Mesenteric fat pad (tissue), 1 donor: Measurements from ENCODE around the gene DAGLA. TPM values are rescaled to one million over a fixed set of nuclear protein-coding genes. Genes with fewer than 3 reads are reported as not detected.
"Not testable (repeated sequence)": the region's sequence is repeated elsewhere in the genome, so short reads cannot be mapped to it uniquely, and the experiment has no call there.

ENCODE experiments used
- DNase-seq: peaks from one replicate; pipeline ENCODE4 v3.0.0-alpha.2; 2020; ENCODE audit warnings: low spot score
- total RNA-seq: library from RNA; stranded (reverse); fragmentation: NEBNext Ultra II Directional; extraction: Animal tissue kit (Norgen Biotek cat#: 25700); gene quantifications from one replicate; pipeline ENCODE4 v1.2.1, GENCODE V29; 2021
- donor health status: DM: yes; HTN: yes; CAD: no.

The DAGLA gene
- total RNA-seq, 1 donor from 2014 or later: 3.3 TPM

GRCh38 chr11:61659413-61660196 is 20.6 kb upstream of the DAGLA start:
- no peak for DNase-seq

DNA sequence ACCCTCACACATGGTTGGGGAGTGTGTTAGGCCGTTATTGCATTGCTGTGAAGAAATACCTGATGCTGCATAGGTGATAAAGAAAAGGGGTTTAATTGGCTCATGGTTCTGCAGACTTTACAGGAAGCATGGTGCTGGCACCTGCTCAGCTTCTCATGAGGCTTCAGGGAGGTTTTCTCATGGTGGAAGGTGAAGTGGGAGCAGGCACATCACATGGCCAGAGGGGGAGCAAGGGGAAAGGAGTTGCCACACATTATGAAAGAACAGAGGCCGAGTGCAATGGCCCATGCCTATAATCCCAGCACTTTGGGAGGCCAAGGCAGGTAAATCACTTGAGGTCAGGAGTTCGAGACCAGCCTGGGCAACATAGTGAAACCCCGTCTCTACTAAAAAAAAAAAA is 19.2 kb upstream of the DAGLA start:
- DNase-seq: not testable (repeated sequence)

- DNase-seq: no peak
Observed at GRCh38 chr11:61666684-61667297, 13.4 kb upstream of the DAGLA start.

- DNase-seq: no peak
Observed at GRCh38 chr11:61667684-61668305, 12.4 kb upstream of the DAGLA start.

- DNase-seq: no peak
Observed at GRCh38 chr11:61669417-61669816, 10.8 kb upstream of the DAGLA start.

DNA sequence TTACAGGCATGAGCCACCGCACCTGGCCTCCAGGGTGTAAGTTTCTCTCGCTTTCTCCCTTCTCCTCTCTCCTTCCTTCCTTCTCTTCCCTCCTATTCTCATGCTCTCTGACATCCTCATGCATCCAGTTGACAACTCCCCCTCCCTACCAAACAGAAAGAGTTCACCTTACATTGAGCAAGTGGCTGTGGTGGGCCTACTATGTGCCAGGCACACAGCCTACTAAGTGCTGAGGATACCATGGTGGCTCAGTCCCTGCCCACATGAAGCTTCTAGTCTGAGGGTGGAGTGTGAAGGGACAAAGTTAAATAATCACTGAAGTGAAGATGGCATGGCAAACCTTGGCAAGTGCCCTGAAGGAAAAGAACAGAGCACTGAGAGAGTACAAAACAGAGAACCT is 9.6 kb upstream of the DAGLA start:
- no peak for DNase-seq

DNA sequence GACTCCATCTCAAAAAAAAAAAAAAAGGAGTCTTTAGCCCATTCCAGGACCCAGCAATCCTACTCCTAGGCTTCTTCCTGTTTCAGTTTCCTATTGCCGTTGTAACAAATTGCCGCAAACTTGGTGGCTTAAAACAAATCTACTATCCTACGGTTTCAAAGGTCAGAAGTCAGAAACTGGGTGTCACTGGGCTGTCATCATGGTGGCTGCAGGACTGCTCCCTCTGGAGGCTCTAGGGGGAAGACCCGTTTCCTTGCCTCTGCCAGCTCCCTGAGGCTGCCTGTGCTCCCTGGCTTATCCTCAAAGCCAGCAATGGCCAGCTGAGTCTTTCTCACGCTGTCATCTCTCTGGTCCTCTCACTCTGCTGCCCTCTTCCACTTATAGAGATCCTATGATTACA is 8.7 kb upstream of the DAGLA start:
- DNase-seq: no peak

DNA sequence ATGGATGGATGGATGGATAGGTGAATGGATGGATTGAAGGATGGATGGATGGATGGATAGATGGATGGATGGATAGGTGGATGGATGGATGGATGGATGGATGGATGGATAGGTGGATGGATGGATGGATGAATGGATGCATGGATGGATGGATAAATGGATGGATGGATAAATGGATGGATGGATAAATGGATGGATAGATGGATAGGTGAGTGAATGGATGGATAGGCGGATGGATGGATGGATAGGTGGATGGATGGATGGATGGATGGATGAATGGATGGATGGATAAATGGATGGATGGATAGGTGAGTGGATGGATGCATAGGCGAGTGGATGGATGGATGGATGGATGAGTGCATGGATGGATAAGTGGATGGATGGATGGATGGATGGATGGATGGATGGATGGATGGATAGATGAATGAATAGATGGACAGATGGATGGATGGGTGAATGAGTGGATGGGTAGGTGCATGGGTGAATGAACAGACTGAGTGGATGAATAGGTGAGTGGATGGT is 6.2 kb upstream of the DAGLA start:
- DNase-seq: not testable (repeated sequence)

GRCh38 chr11:61675826-61676225 is 4.4 kb upstream of the DAGLA start:
- DNase-seq: no peak

DNA sequence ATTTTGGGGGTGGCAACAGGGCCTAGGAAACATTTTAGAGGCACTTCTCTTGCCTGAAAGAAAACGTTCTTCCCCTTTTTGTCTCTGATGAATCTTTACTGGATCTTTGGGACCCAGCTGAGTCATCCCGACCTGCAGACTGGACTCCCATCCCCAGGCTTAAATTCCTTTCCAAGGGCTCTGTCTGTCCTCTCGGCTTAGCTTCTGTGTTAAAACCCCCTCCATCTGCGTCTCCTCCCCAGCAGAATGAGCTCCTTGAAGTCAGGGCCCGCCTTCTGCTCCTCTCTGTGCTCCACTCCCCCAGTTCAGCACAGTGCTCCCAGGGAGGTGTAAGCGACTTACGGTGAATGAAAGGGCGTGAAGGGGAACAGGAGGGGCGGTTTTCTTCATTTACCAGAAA is 895 bp upstream of the DAGLA start:
- no peak for DNase-seq

- DNase-seq: no peak
Observed at GRCh38 chr11:61680622-61681221, 531 bp downstream of the DAGLA start.

- DNase-seq: no peak
Observed at GRCh38 chr11:61682093-61682732, 2.0 kb downstream of the DAGLA start.

- no peak for DNase-seq
Observed at GRCh38 chr11:61682906-61683675, 2.9 kb downstream of the DAGLA start.

GRCh38 chr11:61683961-61684869 is 4.0 kb downstream of the DAGLA start:
- DNase-seq: no peak

- DNase-seq: no peak
Observed at GRCh38 chr11:61684870-61685616, 4.9 kb downstream of the DAGLA start.

GRCh38 chr11:61685617-61685967 is 5.4 kb downstream of the DAGLA start:
- no peak for DNase-seq

- no peak for DNase-seq
Observed at GRCh38 chr11:61686066-61686465, 5.9 kb downstream of the DAGLA start.

- DNase-seq: no peak
Observed at GRCh38 chr11:61686469-61686868, 6.3 kb downstream of the DAGLA start.

- no peak for DNase-seq
Observed at GRCh38 chr11:61687420-61687819, 7.2 kb downstream of the DAGLA start.
